GM23338 (cell line): ENCODE measurements around the gene FKBP1B. TPM values are rescaled to one million over a fixed set of nuclear protein-coding genes. Genes with fewer than 3 reads are reported as not detected.

Experiments used
- ATAC-seq: fragments of 200-7000 bp; cut with Tn5 transposase; 3 replicates; pipeline ENCODE4 v1.9.1; 2020
- DNase-seq: peaks from one replicate; pipeline ENCODE4 v3.0.0-alpha.2; 2015; ENCODE audit warnings: low spot score
- H2AFZ ChIP-seq: fragments of 200-600 bp; sonication (generic); 2 replicates; pipeline ENCODE4 v1.8.0; 2016; ENCODE audit warnings: antibody characterized with exemption, mild to moderate bottlenecking, moderate library complexity
- H3F3A ChIP-seq: fragments of 200-600 bp; sonication (generic); replicated peaks from 2 replicates; pipeline ENCODE4 v1.8.0; 2017; ENCODE audit warnings: antibody characterized with exemption, mixed run types, low read depth
- H3K27ac ChIP-seq: fragments of 200-600 bp; sonication (generic); 2 replicates; pipeline ENCODE4 v1.6.1; 2016; ENCODE audit warnings: low read depth
- H3K27me3 ChIP-seq: fragments of 200-600 bp; sonication (generic); 2 replicates; pipeline ENCODE4 v1.8.0; 2016; ENCODE audit warnings: mild to moderate bottlenecking, mixed run types, moderate library complexity; ENCODE audit not compliant: insufficient read depth
- H3K36me3 ChIP-seq: fragments of 200-600 bp; sonication (generic); 2 replicates; pipeline ENCODE4 v1.8.0; 2016; ENCODE audit warnings: mild to moderate bottlenecking; ENCODE audit not compliant: insufficient read depth
- H3K4me1 ChIP-seq: fragments of 200-600 bp; sonication (generic); 2 replicates; pipeline ENCODE4 v1.8.0; 2016; ENCODE audit warnings: mild to moderate bottlenecking, moderate library complexity; ENCODE audit not compliant: insufficient read depth
- H3K4me2 ChIP-seq: fragments of 200-600 bp; sonication (generic); 2 replicates; pipeline ENCODE4 v1.7.1; 2017; ENCODE audit warnings: mixed run types
- H3K4me3 ChIP-seq: fragments of 200-600 bp; sonication (generic); 2 replicates; pipeline ENCODE4 v1.6.1; 2016; ENCODE audit warnings: mixed run types
- H3K79me2 ChIP-seq: fragments of 200-600 bp; sonication (generic); replicated peaks from 2 replicates; pipeline ENCODE4 v1.8.0; 2017; ENCODE audit warnings: mild to moderate bottlenecking; ENCODE audit not compliant: insufficient read depth
- H3K9me2 ChIP-seq: fragments of 200-600 bp; sonication (generic); 2 replicates; pipeline ENCODE4 v1.8.0; 2017; ENCODE audit not compliant: insufficient read depth
- H4K20me1 ChIP-seq: fragments of 200-600 bp; sonication (generic); replicated peaks from 2 replicates; pipeline ENCODE4 v1.8.0; 2017; ENCODE audit warnings: mild to moderate bottlenecking; ENCODE audit not compliant: insufficient read depth
- H3K27ac Mint-ChIP-seq: 2 replicates; pipeline ENCODE4 v1.8.0; 2020; ENCODE audit warnings: inconsistent platforms, mild to moderate bottlenecking, moderate library complexity, mixed read lengths
- H3K27me3 Mint-ChIP-seq: 3 replicates; pipeline ENCODE4 v1.8.0; 2022; ENCODE audit warnings: low read depth, mild to moderate bottlenecking, moderate library complexity, mixed read lengths, inconsistent platforms; ENCODE audit not compliant: insufficient read depth, poor library complexity
- H3K36me3 Mint-ChIP-seq: 3 replicates; pipeline ENCODE4 v1.8.0; 2021; ENCODE audit warnings: low read depth, mild to moderate bottlenecking, inconsistent platforms, moderate library complexity, mixed read lengths
- H3K4me1 Mint-ChIP-seq: 3 replicates; pipeline ENCODE4 v1.8.0; 2020; ENCODE audit warnings: mild to moderate bottlenecking, inconsistent platforms, mixed read lengths
- H3K4me3 Mint-ChIP-seq: 3 replicates; pipeline ENCODE4 v1.8.0; 2021; ENCODE audit warnings: moderate library complexity, mild to moderate bottlenecking, inconsistent platforms, mixed read lengths
- H3K9me3 Mint-ChIP-seq: 3 replicates; pipeline ENCODE4 v1.8.0; 2020; ENCODE audit warnings: moderate library complexity, mild to moderate bottlenecking, inconsistent platforms, mixed read lengths
- CREB1 ChIP-seq: fragments of 250-450 bp; sonication (Bioruptor Pico); IDR thresholded peaks from 2 replicates; pipeline ENCODE4 v1.5.0; 2020; ENCODE audit warnings: low read depth, mild to moderate bottlenecking, moderate library complexity
- EZH2phosphoT487 ChIP-seq: fragments of 200-600 bp; sonication (generic); IDR thresholded peaks from one replicate; pipeline ENCODE4 v1.8.1; 2018; ENCODE audit warnings: antibody characterized with exemption; ENCODE audit not compliant: unreplicated experiment
- STAT1 ChIP-seq: IDR thresholded peaks from one replicate; pipeline ENCODE4 v1.6.1; 2016; ENCODE audit warnings: antibody characterized with exemption; ENCODE audit not compliant: unreplicated experiment
- ZNF462 ChIP-seq: fragments of 250-450 bp; sonication (Bioruptor Pico); IDR thresholded peaks from 2 replicates; pipeline ENCODE4 v1.5.0; 2020; ENCODE audit warnings: mild to moderate bottlenecking, moderate library complexity
- polyA plus RNA-seq: library from polyadenylated mRNA; unstranded; fragments of >200 nt; fragmentation: Nextera tagmentation; extraction: Ambion mirVana; gene quantifications from 2 replicates; pipeline ENCODE4 v1.2.1, GENCODE V29; 2016
- total RNA-seq: library from RNA; depleted of rRNA; stranded (reverse); fragments of >200 nt; shearing (Covaris generic); gene quantifications from 2 replicates; pipeline ENCODE4 v1.2.3, GENCODE V29; 2014
- TF ChIP-seq, protein P1 (sequence below): IDR thresholded peaks from one replicate; pipeline ENCODE4 v1.6.1; 2018; ENCODE audit warnings: antibody characterized with exemption; ENCODE audit not compliant: unreplicated experiment

The FKBP1B gene
- total and polyA plus RNA-seq, 2 experiments from 2014 or later = 48.2 to 77.1 TPM

DNA sequence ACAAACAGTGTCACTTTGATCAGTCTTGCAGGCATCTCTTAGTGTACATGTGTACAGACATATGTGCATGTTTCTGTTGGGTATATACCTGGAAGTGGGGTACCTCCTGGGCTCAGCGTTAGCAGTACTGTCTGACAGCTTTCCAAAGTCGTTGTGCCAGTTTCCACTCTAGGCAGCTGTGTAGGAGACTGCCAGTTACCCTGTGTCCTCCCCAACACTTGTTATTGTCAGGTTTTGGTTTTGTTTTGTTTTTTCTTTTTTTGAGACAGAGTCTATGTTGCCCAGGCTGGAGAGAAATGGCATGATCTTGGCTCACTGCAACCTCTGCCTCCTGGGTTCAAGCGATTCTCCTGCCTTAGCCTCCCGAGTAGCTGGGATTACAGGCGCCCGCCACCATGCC lies 6.2 kb downstream of the FKBP1B start (continued):
- TF ChIP-seq ZNF462 = no peak

DNA sequence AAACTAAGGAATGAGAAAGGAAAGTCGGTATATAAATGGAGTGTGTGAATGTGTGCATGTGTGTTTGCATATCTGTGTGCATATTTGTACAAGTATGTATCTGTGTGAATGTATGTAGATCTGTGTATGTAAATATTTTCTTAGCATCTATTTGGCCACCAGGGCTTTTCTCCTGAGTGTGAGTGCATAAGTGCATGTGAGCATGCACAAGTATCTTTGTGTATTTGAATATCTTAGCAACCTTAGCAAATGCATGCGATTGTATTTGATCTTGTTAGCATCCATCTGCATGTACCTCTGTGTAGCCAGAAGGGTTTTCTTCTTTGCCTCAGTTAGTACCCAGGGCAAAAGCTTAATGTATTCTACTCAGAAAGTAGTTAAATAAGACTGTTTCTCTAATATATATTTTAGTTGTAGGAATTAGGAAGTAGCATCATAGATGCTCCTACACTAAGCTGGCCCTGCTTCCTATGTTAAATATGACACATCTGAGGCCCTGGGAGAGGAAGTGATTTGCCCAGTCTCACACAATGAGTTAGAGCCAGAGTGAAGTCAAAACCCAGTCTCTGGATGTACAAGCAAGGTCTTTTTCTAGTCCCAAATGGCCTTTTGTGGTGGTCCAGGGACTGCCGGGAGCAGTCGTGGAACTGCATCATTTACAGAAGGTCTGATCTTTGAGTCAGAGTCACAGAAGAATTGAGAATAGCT lies 9.2 kb downstream of the FKBP1B start:
- ATAC-seq = no peak

More for the DNA sequence above, 9.2 kb downstream of the FKBP1B start:
- H2AFZ ChIP-seq = no peak overlapping the region
- H3F3A ChIP-seq = no peaks in the 10 kb centered on the region
- no peaks in the 10 kb centered on the region for H3K9me3 Mint-ChIP-seq
- H3K27ac Mint-ChIP-seq = no peak overlapping the region
- no peaks in the 10 kb centered on the region for H3K9me2 ChIP-seq
- no peaks in the 10 kb centered on the region for H3K4me1 Mint-ChIP-seq
- no peak overlapping the region for H3K4me2 ChIP-seq
- H3K27ac ChIP-seq = no peak overlapping the region
- no peak for DNase-seq
- H3K4me1 ChIP-seq = no peaks in the 10 kb centered on the region
- peaks cover 23% of the 10 kb centered on the region for H3K36me3 Mint-ChIP-seq
- no peaks in the 10 kb centered on the region for H3K27me3 ChIP-seq
- no peaks in the 10 kb centered on the region for H4K20me1 ChIP-seq
- peaks cover 2% of the 10 kb centered on the region for H3K27me3 Mint-ChIP-seq
- TF ChIP-seq CREB1 (CRISPR knock-in tag) = no peak
- TF ChIP-seq EZH2phosphoT487 = no peak
- TF ChIP-seq STAT1 = no peak
- TF ChIP-seq, protein P1, sequence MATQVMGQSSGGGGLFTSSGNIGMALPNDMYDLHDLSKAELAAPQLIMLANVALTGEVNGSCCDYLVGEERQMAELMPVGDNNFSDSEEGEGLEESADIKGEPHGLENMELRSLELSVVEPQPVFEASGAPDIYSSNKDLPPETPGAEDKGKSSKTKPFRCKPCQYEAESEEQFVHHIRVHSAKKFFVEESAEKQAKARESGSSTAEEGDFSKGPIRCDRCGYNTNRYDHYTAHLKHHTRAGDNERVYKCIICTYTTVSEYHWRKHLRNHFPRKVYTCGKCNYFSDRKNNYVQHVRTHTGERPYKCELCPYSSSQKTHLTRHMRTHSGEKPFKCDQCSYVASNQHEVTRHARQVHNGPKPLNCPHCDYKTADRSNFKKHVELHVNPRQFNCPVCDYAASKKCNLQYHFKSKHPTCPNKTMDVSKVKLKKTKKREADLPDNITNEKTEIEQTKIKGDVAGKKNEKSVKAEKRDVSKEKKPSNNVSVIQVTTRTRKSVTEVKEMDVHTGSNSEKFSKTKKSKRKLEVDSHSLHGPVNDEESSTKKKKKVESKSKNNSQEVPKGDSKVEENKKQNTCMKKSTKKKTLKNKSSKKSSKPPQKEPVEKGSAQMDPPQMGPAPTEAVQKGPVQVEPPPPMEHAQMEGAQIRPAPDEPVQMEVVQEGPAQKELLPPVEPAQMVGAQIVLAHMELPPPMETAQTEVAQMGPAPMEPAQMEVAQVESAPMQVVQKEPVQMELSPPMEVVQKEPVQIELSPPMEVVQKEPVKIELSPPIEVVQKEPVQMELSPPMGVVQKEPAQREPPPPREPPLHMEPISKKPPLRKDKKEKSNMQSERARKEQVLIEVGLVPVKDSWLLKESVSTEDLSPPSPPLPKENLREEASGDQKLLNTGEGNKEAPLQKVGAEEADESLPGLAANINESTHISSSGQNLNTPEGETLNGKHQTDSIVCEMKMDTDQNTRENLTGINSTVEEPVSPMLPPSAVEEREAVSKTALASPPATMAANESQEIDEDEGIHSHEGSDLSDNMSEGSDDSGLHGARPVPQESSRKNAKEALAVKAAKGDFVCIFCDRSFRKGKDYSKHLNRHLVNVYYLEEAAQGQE = no peak
- no peak for TF ChIP-seq ZNF462
- H3K4me3 ChIP-seq = no peak overlapping the region
- no peak overlapping the region for H3K4me3 Mint-ChIP-seq
- H3K79me2 ChIP-seq = no peaks in the 10 kb centered on the region
- H3K36me3 ChIP-seq = peaks cover 11% of the 10 kb centered on the region; the same call in 1 of the 2 replicates
